GM23338 (cell line): ENCODE measurements around the gene SERPINB10. TPM values are rescaled to one million over a fixed set of nuclear protein-coding genes. Genes with fewer than 3 reads are reported as not detected.
A peak's percentile ranks its signal among the peaks of the same experiment; 100 is the strongest.

Source experiments
- ATAC-seq: fragments of 200-7000 bp; cut with Tn5 transposase; 3 replicates; pipeline ENCODE4 v1.9.1; 2020
- DNase-seq: peaks from one replicate; pipeline ENCODE4 v3.0.0-alpha.2; 2015; ENCODE audit warnings: low spot score
- H2AFZ ChIP-seq: fragments of 200-600 bp; sonication (generic); 2 replicates; pipeline ENCODE4 v1.8.0; 2016; ENCODE audit warnings: antibody characterized with exemption, mild to moderate bottlenecking, moderate library complexity
- H3F3A ChIP-seq: fragments of 200-600 bp; sonication (generic); replicated peaks from 2 replicates; pipeline ENCODE4 v1.8.0; 2017; ENCODE audit warnings: antibody characterized with exemption, mixed run types, low read depth
- H3K27ac ChIP-seq: fragments of 200-600 bp; sonication (generic); 2 replicates; pipeline ENCODE4 v1.6.1; 2016; ENCODE audit warnings: low read depth
- H3K27me3 ChIP-seq: fragments of 200-600 bp; sonication (generic); 2 replicates; pipeline ENCODE4 v1.8.0; 2016; ENCODE audit warnings: mild to moderate bottlenecking, mixed run types, moderate library complexity; ENCODE audit not compliant: insufficient read depth
- H3K36me3 ChIP-seq: fragments of 200-600 bp; sonication (generic); 2 replicates; pipeline ENCODE4 v1.8.0; 2016; ENCODE audit warnings: mild to moderate bottlenecking; ENCODE audit not compliant: insufficient read depth
- H3K4me1 ChIP-seq: fragments of 200-600 bp; sonication (generic); 2 replicates; pipeline ENCODE4 v1.8.0; 2016; ENCODE audit warnings: mild to moderate bottlenecking, moderate library complexity; ENCODE audit not compliant: insufficient read depth
- H3K4me2 ChIP-seq: fragments of 200-600 bp; sonication (generic); 2 replicates; pipeline ENCODE4 v1.7.1; 2017; ENCODE audit warnings: mixed run types
- H3K4me3 ChIP-seq: fragments of 200-600 bp; sonication (generic); 2 replicates; pipeline ENCODE4 v1.6.1; 2016; ENCODE audit warnings: mixed run types
- H3K79me2 ChIP-seq: fragments of 200-600 bp; sonication (generic); replicated peaks from 2 replicates; pipeline ENCODE4 v1.8.0; 2017; ENCODE audit warnings: mild to moderate bottlenecking; ENCODE audit not compliant: insufficient read depth
- H3K9me2 ChIP-seq: fragments of 200-600 bp; sonication (generic); 2 replicates; pipeline ENCODE4 v1.8.0; 2017; ENCODE audit not compliant: insufficient read depth
- H4K20me1 ChIP-seq: fragments of 200-600 bp; sonication (generic); replicated peaks from 2 replicates; pipeline ENCODE4 v1.8.0; 2017; ENCODE audit warnings: mild to moderate bottlenecking; ENCODE audit not compliant: insufficient read depth
- H3K27ac Mint-ChIP-seq: 2 replicates; pipeline ENCODE4 v1.8.0; 2020; ENCODE audit warnings: inconsistent platforms, mild to moderate bottlenecking, moderate library complexity, mixed read lengths
- H3K27me3 Mint-ChIP-seq: 3 replicates; pipeline ENCODE4 v1.8.0; 2022; ENCODE audit warnings: low read depth, mild to moderate bottlenecking, moderate library complexity, mixed read lengths, inconsistent platforms; ENCODE audit not compliant: insufficient read depth, poor library complexity
- H3K36me3 Mint-ChIP-seq: 3 replicates; pipeline ENCODE4 v1.8.0; 2021; ENCODE audit warnings: low read depth, mild to moderate bottlenecking, inconsistent platforms, moderate library complexity, mixed read lengths
- H3K4me1 Mint-ChIP-seq: 3 replicates; pipeline ENCODE4 v1.8.0; 2020; ENCODE audit warnings: mild to moderate bottlenecking, inconsistent platforms, mixed read lengths
- H3K4me3 Mint-ChIP-seq: 3 replicates; pipeline ENCODE4 v1.8.0; 2021; ENCODE audit warnings: moderate library complexity, mild to moderate bottlenecking, inconsistent platforms, mixed read lengths
- H3K9me3 Mint-ChIP-seq: 3 replicates; pipeline ENCODE4 v1.8.0; 2020; ENCODE audit warnings: moderate library complexity, mild to moderate bottlenecking, inconsistent platforms, mixed read lengths
- CREB1 ChIP-seq: fragments of 250-450 bp; sonication (Bioruptor Pico); IDR thresholded peaks from 2 replicates; pipeline ENCODE4 v1.5.0; 2020; ENCODE audit warnings: low read depth, mild to moderate bottlenecking, moderate library complexity
- CTCF ChIP-seq, 2 experiments: fragments of 200-600 bp in 1 of 2; sonication (generic) in 1 of 2; conservative IDR thresholded peaks; 2 replicates each; pipeline versions ENCODE4 v1.5.1 to v1.6.1; 2016 to 2017; ENCODE audit warnings: antibody characterized with exemption in 2 of 2, low read depth in 2 of 2, mild to moderate bottlenecking in 2 of 2, moderate library complexity in 1 of 2
- ETS1 ChIP-seq: IDR thresholded peaks from 2 replicates; pipeline ENCODE4 v1.6.1; 2016; ENCODE audit warnings: antibody characterized with exemption
- EZH2 ChIP-seq: fragments of 200-600 bp; sonication (generic); IDR thresholded peaks from one replicate; pipeline ENCODE4 v1.8.0; 2017; ENCODE audit warnings: antibody characterized with exemption, mild to moderate bottlenecking, low read depth; ENCODE audit not compliant: unreplicated experiment
- EZH2phosphoT487 ChIP-seq: fragments of 200-600 bp; sonication (generic); IDR thresholded peaks from one replicate; pipeline ENCODE4 v1.8.1; 2018; ENCODE audit warnings: antibody characterized with exemption; ENCODE audit not compliant: unreplicated experiment
- JUNB ChIP-seq: IDR thresholded peaks from one replicate; pipeline ENCODE4 v1.6.1; 2016; ENCODE audit warnings: antibody characterized with exemption; ENCODE audit not compliant: unreplicated experiment
- NANOG ChIP-seq: IDR thresholded peaks from 2 replicates; pipeline ENCODE4 v1.6.1; 2016; ENCODE audit warnings: antibody characterized with exemption, borderline replicate concordance
- POLR2AphosphoS5 ChIP-seq: IDR thresholded peaks from 2 replicates; pipeline ENCODE4 v1.6.1; 2016; ENCODE audit warnings: antibody characterized with exemption, low read depth
- REST ChIP-seq: IDR thresholded peaks from one replicate; pipeline ENCODE4 v1.6.1; 2018; ENCODE audit warnings: antibody characterized with exemption; ENCODE audit not compliant: unreplicated experiment
- STAT1 ChIP-seq: IDR thresholded peaks from one replicate; pipeline ENCODE4 v1.6.1; 2016; ENCODE audit warnings: antibody characterized with exemption; ENCODE audit not compliant: unreplicated experiment
- ZNF114 ChIP-seq: fragments of 250-450 bp; sonication (Bioruptor Pico); IDR thresholded peaks from 2 replicates; pipeline ENCODE4 v1.5.0; 2020; ENCODE audit warnings: mild to moderate bottlenecking, moderate library complexity
- ZNF331 ChIP-seq: fragments of 250-450 bp; sonication (Bioruptor Pico); IDR thresholded peaks from 2 replicates; pipeline ENCODE4 v1.5.0; 2020; ENCODE audit warnings: low read depth, mild to moderate bottlenecking, moderate library complexity
- polyA plus RNA-seq: library from polyadenylated mRNA; unstranded; fragments of >200 nt; fragmentation: Nextera tagmentation; extraction: Ambion mirVana; gene quantifications from 2 replicates; pipeline ENCODE4 v1.2.1, GENCODE V29; 2016
- total RNA-seq: library from RNA; depleted of rRNA; stranded (reverse); fragments of >200 nt; shearing (Covaris generic); gene quantifications from 2 replicates; pipeline ENCODE4 v1.2.3, GENCODE V29; 2014

The SERPINB10 gene
- total and polyA plus RNA-seq, 2 experiments from 2014 or later: not detected

- no peaks in the 10 kb centered on the region for H3K27me3 Mint-ChIP-seq
- DNase-seq (no peak), ATAC-seq (no peak)
- H3K9me3 Mint-ChIP-seq: no peaks in the 10 kb centered on the region
- Histone ChIP-seq H4K20me1 (no peaks in the 10 kb centered on the region), H3K4me3 (no peak overlapping the region), H3K4me1 (no peaks in the 10 kb centered on the region), H3K4me2 (no peak overlapping the region), H3K36me3 (no peaks in the 10 kb centered on the region), H2AFZ (no peak overlapping the region), H3K79me2 (no peaks in the 10 kb centered on the region), H3K27ac (no peak overlapping the region), H3K9me2 (no peaks in the 10 kb centered on the region; the same call in 1 of the 2 replicates), H3F3A (no peaks in the 10 kb centered on the region), H3K27me3 (no peaks in the 10 kb centered on the region)
- H3K4me3 Mint-ChIP-seq: no peak overlapping the region
- no peak overlapping the region for H3K27ac Mint-ChIP-seq
- H3K36me3 Mint-ChIP-seq: no peaks in the 10 kb centered on the region
- TF ChIP-seq CTCF (conservative IDR thresholded peaks at IDR 0.05; ENCODE audit: low read depth in 2 of 2): peak in 1 of 2 experiments; percentile 25; a peak in 3 of 4 replicates
- no peak for TF ChIP-seq STAT1
- no peaks in the 10 kb centered on the region for H3K4me1 Mint-ChIP-seq
Measured at GRCh38 chr18:63890950-63891304, 16.8 kb upstream of the SERPINB10 start.

GRCh38 chr18:63892566-63892965 is 15.2 kb upstream of the SERPINB10 start:
- H3K4me1 ChIP-seq: no peaks in the 10 kb centered on the region
- no peaks in the 10 kb centered on the region for H3K9me3 Mint-ChIP-seq
- no peaks in the 10 kb centered on the region for H3K36me3 Mint-ChIP-seq
- no peaks in the 10 kb centered on the region for H3K27me3 ChIP-seq
- no peaks in the 10 kb centered on the region for H3K79me2 ChIP-seq
- H3K4me2 ChIP-seq: no peak overlapping the region
- no peaks in the 10 kb centered on the region for H3F3A ChIP-seq
- no peaks in the 10 kb centered on the region for H3K27me3 Mint-ChIP-seq
- ATAC-seq (no peak), DNase-seq (no peak)
- no peak overlapping the region for H3K4me3 ChIP-seq
- no peaks in the 10 kb centered on the region for H4K20me1 ChIP-seq
- no peak overlapping the region for H2AFZ ChIP-seq
- H3K36me3 ChIP-seq: no peaks in the 10 kb centered on the region
- H3K4me3 Mint-ChIP-seq: no peak overlapping the region
- H3K27ac ChIP-seq: no peak overlapping the region
- H3K9me2 ChIP-seq: no peaks in the 10 kb centered on the region; the same call in 1 of the 2 replicates
- no peak overlapping the region for H3K27ac Mint-ChIP-seq
- peaks cover 6% of the 10 kb centered on the region for H3K4me1 Mint-ChIP-seq
- no peak for TF ChIP-seq ZNF114 (CRISPR knock-in tag)
- TF ChIP-seq NANOG: no peak
- no peak for TF ChIP-seq CREB1
- TF ChIP-seq STAT1: no peak
- no peak for TF ChIP-seq POLR2AphosphoS5
- no peak for TF ChIP-seq REST
- no peak for TF ChIP-seq ETS1
- TF ChIP-seq CTCF (conservative IDR thresholded peaks at IDR 0.05; ENCODE audit: low read depth in 2 of 2): no peak
- no peak for TF ChIP-seq EZH2
- no peak for TF ChIP-seq JUNB
- no peak for TF ChIP-seq EZH2phosphoT487
- no peak for TF ChIP-seq ZNF331 (CRISPR knock-in tag)
